Gastrocnemius medialis (tissue), 4 donors: ENCODE data around the gene SETD5. TPM values are rescaled to one million over a fixed set of nuclear protein-coding genes. Genes with fewer than 3 reads are reported as not detected.

ENCODE experiments used
- ATAC-seq, 2 donors: fragments of 150-250 bp; one replicate each; pipeline ENCODE4 v1.9.1; 2016
- DNase-seq, 2 donors: peaks; one replicate each; pipeline ENCODE4 v3.0.0-alpha.2; 2019
- H3K27ac ChIP-seq, 4 donors: fragments of 200-600 bp; sonication (generic); 1 replicate in 1 of 4; 2 replicates in 3 of 4; pipeline ENCODE4 v1.5.1; 2016 to 2018; ENCODE audit warnings: mild to moderate bottlenecking in 2 of 4, moderate library complexity in 1 of 4
- H3K27me3 ChIP-seq, 3 donors: fragments of 200-600 bp; sonication (generic) in 2 of 3; 1 replicate in 1 of 3; 2 replicates in 2 of 3; pipeline versions ENCODE4 v1.5.1 to v1.6.0; 2016 to 2019; ENCODE audit warnings: mild to moderate bottlenecking in 1 of 3, moderate library complexity in 1 of 3
- H3K36me3 ChIP-seq, 2 donors: fragments of 200-600 bp; sonication (generic) in 1 of 2; one replicate each; pipeline ENCODE4 v1.5.1; 2017 to 2018
- H3K4me1 ChIP-seq, 2 donors: fragments of 200-600 bp; sonication (generic) in 1 of 2; one replicate each; pipeline ENCODE4 v1.5.1; 2016 to 2017; ENCODE audit warnings: mild to moderate bottlenecking in 2 of 2
- H3K4me3 ChIP-seq, 4 donors: fragments of 200-600 bp; sonication (generic) in 3 of 4; 1 replicate in 1 of 4; 2 replicates in 3 of 4; pipeline ENCODE4 v1.5.1; 2016 to 2019; ENCODE audit warnings: mild to moderate bottlenecking in 2 of 4
- H3K9me3 ChIP-seq, 3 donors: fragments of 200-600 bp; sonication (generic) in 2 of 3; 1 replicate in 1 of 3; 2 replicates in 2 of 3; pipeline ENCODE4 v1.5.1; 2016 to 2019
- POLR2A ChIP-seq, 2 donors: fragments of 450-650 bp; IDR thresholded peaks; one replicate each; pipeline ENCODE4 v1.6.1; 2017; ENCODE audit warnings: antibody characterized with exemption in 2 of 2, mild to moderate bottlenecking in 2 of 2, moderate library complexity in 2 of 2
- in situ Hi-C, 4 donors: fragments of 200-750 bp; cut with MboI; loops; one replicate each; pipeline versions ENCODE4 v1.15.0 to v1.8.0; 2017; ENCODE audit warnings: low sequenced_read_pairs in 4 of 4
- intact Hi-C: fragments of 100-400 bp; cut with DNase I; formaldehyde crosslinking; loops from one replicate; pipeline ENCODE4 v1.15.1; 2023; ENCODE audit warnings: low total_unique reads
- total RNA-seq, 4 donors: library from RNA; depleted of rRNA; stranded (reverse); fragments of >200 nt; gene quantifications; one replicate each; pipeline versions ENCODE4 v1.1.0 to v1.2.3, GENCODE V29; 2016
- TF ChIP-seq, protein P1 (sequence below), 5 experiments: fragments of 450-650 bp in 3 of 5; fragments of 200-600 bp in 2 of 5; sonication (generic) in 2 of 5; IDR thresholded peaks in 4 of 5; conservative IDR thresholded peaks in 1 of 5; 1 replicate in 4 of 5; 2 replicates in 1 of 5; pipeline ENCODE4 v1.5.1; 2016 to 2019; ENCODE audit warnings: antibody characterized with exemption in 5 of 5, mild to moderate bottlenecking in 3 of 5, moderate library complexity in 3 of 5

Gene SETD5
- total RNA-seq, 4 donors from 2014 or later, result 28.9 to 43.3 (median 41.0) TPM

DNA sequence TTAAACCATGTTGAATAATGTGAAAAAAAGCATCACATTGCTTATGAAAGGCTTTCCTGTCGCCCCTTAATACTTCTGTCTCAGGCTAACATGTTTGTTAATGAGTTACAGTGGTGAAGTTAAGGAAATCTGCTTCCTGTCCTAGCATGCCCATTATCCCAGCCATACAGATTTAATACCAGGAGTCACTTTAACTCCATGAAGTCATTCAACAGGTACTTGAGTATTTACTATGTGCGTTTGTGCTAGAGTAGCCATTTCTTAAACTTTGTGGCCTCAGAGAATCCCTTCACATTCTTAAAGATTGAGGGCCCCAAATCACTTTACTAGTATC, 10.1 kb upstream of the SETD5 start:
- H3K4me3 ChIP-seq, result no peak overlapping the region
- peaks cover 10 to 13% of the 10 kb centered on the region in 2 donors for H3K4me1 ChIP-seq
- H3K9me3 ChIP-seq, result no peaks in the 10 kb centered on the region
- no peak for TF ChIP-seq POLR2A (IDR thresholded peaks at IDR 0.05)
- TF ChIP-seq, protein P1, sequence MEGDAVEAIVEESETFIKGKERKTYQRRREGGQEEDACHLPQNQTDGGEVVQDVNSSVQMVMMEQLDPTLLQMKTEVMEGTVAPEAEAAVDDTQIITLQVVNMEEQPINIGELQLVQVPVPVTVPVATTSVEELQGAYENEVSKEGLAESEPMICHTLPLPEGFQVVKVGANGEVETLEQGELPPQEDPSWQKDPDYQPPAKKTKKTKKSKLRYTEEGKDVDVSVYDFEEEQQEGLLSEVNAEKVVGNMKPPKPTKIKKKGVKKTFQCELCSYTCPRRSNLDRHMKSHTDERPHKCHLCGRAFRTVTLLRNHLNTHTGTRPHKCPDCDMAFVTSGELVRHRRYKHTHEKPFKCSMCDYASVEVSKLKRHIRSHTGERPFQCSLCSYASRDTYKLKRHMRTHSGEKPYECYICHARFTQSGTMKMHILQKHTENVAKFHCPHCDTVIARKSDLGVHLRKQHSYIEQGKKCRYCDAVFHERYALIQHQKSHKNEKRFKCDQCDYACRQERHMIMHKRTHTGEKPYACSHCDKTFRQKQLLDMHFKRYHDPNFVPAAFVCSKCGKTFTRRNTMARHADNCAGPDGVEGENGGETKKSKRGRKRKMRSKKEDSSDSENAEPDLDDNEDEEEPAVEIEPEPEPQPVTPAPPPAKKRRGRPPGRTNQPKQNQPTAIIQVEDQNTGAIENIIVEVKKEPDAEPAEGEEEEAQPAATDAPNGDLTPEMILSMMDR (IDR thresholded peaks at IDR 0.05 in 4 of 5, conservative IDR thresholded peaks at IDR 0.05 in 1 of 5), result no peak
- H3K27me3 ChIP-seq, result no peaks in the 10 kb centered on the region
- H3K27ac ChIP-seq, result no peak overlapping the region
- in situ Hi-C loops (loop anchor here in 1 of 4 donors (10.0 kb wide), 1 partner anchor 48 kb away; no protein-coding TSS in a partner anchor), intact Hi-C loops (no loop called here)
- H3K36me3 ChIP-seq, result peaks cover 3 to 92% of the 10 kb centered on the region in 2 donors
- no peak for ATAC-seq
- no peak for DNase-seq

DNA sequence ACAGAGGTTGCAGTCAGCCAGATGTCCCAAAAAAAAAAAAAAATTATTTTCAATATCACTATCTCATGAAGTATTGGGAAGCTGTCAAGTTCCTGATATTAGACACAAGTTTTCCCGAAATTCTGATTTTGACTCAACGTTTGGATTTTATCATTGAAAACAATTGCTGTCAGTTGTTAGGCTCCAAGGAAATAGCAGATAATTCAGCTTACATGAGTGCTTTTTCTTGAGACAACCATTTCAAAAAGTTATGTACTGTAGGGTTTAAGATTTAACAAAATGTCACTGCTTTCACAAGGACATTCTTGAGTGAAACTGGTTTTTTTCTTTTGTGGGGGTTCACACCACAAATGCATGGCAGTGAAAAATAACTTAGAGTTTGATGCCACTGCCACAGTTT, 9.3 kb upstream of the SETD5 start:
- Histone ChIP-seq H3K27me3 (no peaks in the 10 kb centered on the region), H3K27ac (no peak overlapping the region), H3K36me3 (peaks cover 3 to 84% of the 10 kb centered on the region in 2 donors), H3K9me3 (no peaks in the 10 kb centered on the region), H3K4me3 (no peak overlapping the region), H3K4me1 (peaks cover 16 to 21% of the 10 kb centered on the region in 2 donors)
- intact Hi-C loops (no loop called here), in situ Hi-C loops (loop anchor here in 1 of 4 donors (10.0 kb wide), 1 partner anchor 47 kb away; no protein-coding TSS in a partner anchor)
- no peak for ATAC-seq
- no peak for TF ChIP-seq POLR2A (IDR thresholded peaks at IDR 0.05)
- TF ChIP-seq, protein P1 (IDR thresholded peaks at IDR 0.05 in 4 of 5, conservative IDR thresholded peaks at IDR 0.05 in 1 of 5), result no peak
- DNase-seq, result no peak

DNA sequence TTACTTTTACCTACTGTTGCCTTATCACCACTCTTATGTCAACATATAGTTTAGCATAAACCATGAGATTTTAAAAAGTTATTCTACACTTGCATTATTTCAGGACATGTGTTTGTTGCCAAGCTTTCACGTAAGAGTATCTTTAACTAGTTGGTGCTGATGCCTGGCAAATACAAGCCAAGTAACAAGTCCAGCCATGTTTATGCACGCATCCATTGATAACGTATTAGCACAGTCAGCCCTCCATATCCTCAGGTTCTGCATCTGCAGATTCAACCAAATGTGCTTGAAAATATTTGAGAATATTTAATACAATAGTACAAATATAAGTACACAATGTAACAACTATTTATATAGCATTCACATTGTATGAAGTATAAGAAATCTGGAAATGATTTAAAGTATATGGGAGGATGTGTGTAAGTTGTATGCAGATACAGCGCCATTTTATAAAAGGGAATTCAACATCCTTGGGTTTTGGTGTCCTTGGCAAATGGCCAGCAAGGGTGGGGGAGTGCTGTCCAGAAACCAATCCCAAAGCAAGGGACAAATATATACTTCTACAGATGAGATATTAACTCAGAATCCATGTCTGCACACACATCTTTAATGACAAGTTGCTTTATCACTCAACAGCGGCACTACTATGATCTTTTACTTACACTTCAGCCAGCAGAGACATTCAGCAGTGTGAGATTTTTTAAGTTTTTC, 8.7 kb upstream of the SETD5 start:
- Histone ChIP-seq H3K4me1 (peaks cover 16 to 27% of the 10 kb centered on the region in 2 donors), H3K9me3 (no peaks in the 10 kb centered on the region), H3K27me3 (no peaks in the 10 kb centered on the region), H3K4me3 (no peak overlapping the region), H3K36me3 (peaks cover 3 to 85% of the 10 kb centered on the region in 2 donors), H3K27ac (no peak overlapping the region)
- no peak for ATAC-seq
- in situ Hi-C loops, result loop anchor here in 1 of 4 donors (10.0 kb wide), 1 partner anchor 46 kb away; no protein-coding TSS in a partner anchor
- intact Hi-C loops, result no loop called here
- no peak for DNase-seq
- no peak for TF ChIP-seq POLR2A (IDR thresholded peaks at IDR 0.05)
- TF ChIP-seq, protein P1 (IDR thresholded peaks at IDR 0.05 in 4 of 5, conservative IDR thresholded peaks at IDR 0.05 in 1 of 5), result no peak

DNA sequence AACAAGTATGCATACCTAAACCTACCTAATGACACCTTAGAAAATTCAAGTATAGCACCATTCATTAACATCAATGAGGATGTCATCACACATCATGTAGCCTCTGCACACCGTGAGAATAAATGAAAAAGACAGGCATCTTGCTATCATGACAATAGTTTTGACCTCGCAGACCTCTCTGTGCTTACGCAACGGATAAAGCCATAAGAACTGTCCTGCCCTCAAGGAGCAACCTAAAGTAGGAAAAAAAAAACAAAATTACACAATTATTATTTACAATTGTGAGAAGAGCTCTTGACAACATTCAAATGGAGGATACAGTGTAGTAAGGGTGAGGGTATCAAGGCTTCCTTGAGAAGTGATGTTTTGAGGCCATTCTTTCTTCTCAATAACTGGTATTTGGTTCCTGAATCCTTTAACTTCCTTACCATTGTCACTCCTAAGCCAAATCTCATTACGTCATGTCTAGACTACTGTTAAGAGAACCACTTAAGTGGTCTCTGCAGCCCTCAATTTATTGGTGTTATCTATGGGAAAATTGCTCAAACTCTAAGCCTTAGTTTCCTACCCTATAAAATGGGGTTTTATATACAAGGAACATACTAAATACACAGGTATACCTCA, 7.0 kb upstream of the SETD5 start:
- H3K4me1 ChIP-seq, result peaks cover 31 to 44% of the 10 kb centered on the region in 2 donors
- H3K36me3 ChIP-seq, result peaks cover 3 to 79% of the 10 kb centered on the region in 2 donors
- DNase-seq (no peak), ATAC-seq (no peak)
- no peaks in the 10 kb centered on the region for H3K27me3 ChIP-seq
- in situ Hi-C loops (no loop called here), intact Hi-C loops (loop anchor here (10.0 kb wide), 1 partner anchor 236 kb away; no protein-coding TSS in a partner anchor)
- TF ChIP-seq, protein P1 (IDR thresholded peaks at IDR 0.05 in 4 of 5, conservative IDR thresholded peaks at IDR 0.05 in 1 of 5), result no peak
- H3K27ac ChIP-seq, result no peak overlapping the region
- no peak overlapping the region for H3K4me3 ChIP-seq
- no peaks in the 10 kb centered on the region for H3K9me3 ChIP-seq
